Trophoblast cell (in vitro differentiated cells and primary cell): ENCODE results near the gene MEF2C.

Source experiments
- DNase-seq, 2 donors: peaks; one replicate each; pipeline ENCODE4 v3.0.0-alpha.2; 2016
- H2AFZ ChIP-seq: 2 replicates; pipeline ENCODE4 v1.6.1; 2013; ENCODE audit warnings: low read length, moderate library complexity, mild to moderate bottlenecking; ENCODE audit not compliant: insufficient read depth, poor library complexity
- H2AK5ac ChIP-seq: 2 replicates; pipeline ENCODE4 v1.6.1; 2013; ENCODE audit warnings: mild to moderate bottlenecking, low read length
- H2BK120ac ChIP-seq: 2 replicates; pipeline ENCODE4 v1.6.1; 2013; ENCODE audit warnings: low read length, mild to moderate bottlenecking, moderate library complexity; ENCODE audit not compliant: insufficient read depth, poor library complexity
- H2BK12ac ChIP-seq: 2 replicates; pipeline ENCODE4 v1.6.1; 2013; ENCODE audit warnings: mild to moderate bottlenecking, low read length, moderate library complexity
- H2BK5ac ChIP-seq: 2 replicates; pipeline ENCODE4 v1.6.1; 2013; ENCODE audit warnings: low read length, low read depth, moderate library complexity, mild to moderate bottlenecking; ENCODE audit not compliant: poor library complexity
- H3K14ac ChIP-seq: 2 replicates; pipeline ENCODE4 v1.6.1; 2013; ENCODE audit warnings: mild to moderate bottlenecking, low read length
- H3K18ac ChIP-seq: 2 replicates; pipeline ENCODE4 v1.6.1; 2013; ENCODE audit warnings: mild to moderate bottlenecking, low read length
- H3K23ac ChIP-seq: 2 replicates; pipeline ENCODE4 v1.6.1; 2013; ENCODE audit warnings: low read length
- H3K27ac ChIP-seq: 2 replicates; pipeline ENCODE4 v1.5.1; 2013; ENCODE audit warnings: low read depth, mild to moderate bottlenecking, inconsistent platforms, low read length, moderate library complexity
- H3K27me3 ChIP-seq: 2 replicates; pipeline ENCODE4 v1.6.1; 2013; ENCODE audit warnings: inconsistent platforms, mild to moderate bottlenecking, low read length, moderate library complexity; ENCODE audit not compliant: insufficient read depth
- H3K36me3 ChIP-seq, 2 experiments: 1 replicate in 1 of 2; 2 replicates in 1 of 2; pipeline ENCODE4 v1.6.1; 2013; ENCODE audit warnings: low read length in 2 of 2, mild to moderate bottlenecking in 2 of 2, moderate library complexity in 1 of 2; ENCODE audit not compliant: insufficient read depth in 2 of 2, control insufficient read depth in 1 of 2
- H3K4ac ChIP-seq: 2 replicates; pipeline ENCODE4 v1.6.1; 2013; ENCODE audit warnings: low read depth, mild to moderate bottlenecking, low read length, moderate library complexity
- H3K4me1 ChIP-seq, 2 experiments: 1 replicate in 1 of 2; 2 replicates in 1 of 2; pipeline ENCODE4 v1.6.1; 2013; ENCODE audit warnings: low read length in 2 of 2, mild to moderate bottlenecking in 2 of 2, moderate library complexity in 1 of 2; ENCODE audit not compliant: insufficient read depth in 2 of 2, control insufficient read depth in 1 of 2
- H3K4me2 ChIP-seq: 2 replicates; pipeline ENCODE4 v1.6.1; 2013; ENCODE audit warnings: inconsistent platforms, mild to moderate bottlenecking, low read length, moderate library complexity
- H3K4me3 ChIP-seq: 2 replicates; pipeline ENCODE4 v1.5.1; 2013; ENCODE audit warnings: mild to moderate bottlenecking, low read depth, low read length, inconsistent platforms
- H3K79me1 ChIP-seq: one replicate; pipeline ENCODE4 v1.6.1; 2013; ENCODE audit warnings: low read length
- H3K79me2 ChIP-seq: 2 replicates; pipeline ENCODE4 v1.6.1; 2013; ENCODE audit warnings: low read length, mild to moderate bottlenecking; ENCODE audit not compliant: control insufficient read depth, insufficient read depth, poor library complexity
- H3K9ac ChIP-seq: 2 replicates; pipeline ENCODE4 v1.6.1; 2013; ENCODE audit warnings: mild to moderate bottlenecking, low read length
- H3K9me3 ChIP-seq: 2 replicates; pipeline ENCODE4 v1.6.1; 2013; ENCODE audit warnings: low read depth, mild to moderate bottlenecking, control low read depth, inconsistent platforms, low read length; ENCODE audit not compliant: insufficient read depth
- H4K12ac ChIP-seq: 2 replicates; pipeline ENCODE4 v1.6.1; 2013; ENCODE audit warnings: low read depth, mild to moderate bottlenecking, low read length, moderate library complexity
- H4K8ac ChIP-seq: 2 replicates; pipeline ENCODE4 v1.6.1; 2013; ENCODE audit warnings: low read depth, mild to moderate bottlenecking, low read length, moderate library complexity
- H4K91ac ChIP-seq: one replicate; pipeline ENCODE4 v1.6.1; 2013; ENCODE audit warnings: low read depth, mild to moderate bottlenecking, low read length, moderate library complexity
- WGBS: extraction: QIAGEN DNeasy Blood & Tissue Kit; methylation state at CpG from one replicate; pipeline ENCODE4 v1.1.7; 2013; ENCODE audit warnings: missing lambda C conversion rate; ENCODE audit not compliant: insufficient read length, insufficient coverage; ENCODE audit errors: extremely low coverage; 5-methylcytosine and 5-hydroxymethylcytosine counted together

MEF2C gene

DNA sequence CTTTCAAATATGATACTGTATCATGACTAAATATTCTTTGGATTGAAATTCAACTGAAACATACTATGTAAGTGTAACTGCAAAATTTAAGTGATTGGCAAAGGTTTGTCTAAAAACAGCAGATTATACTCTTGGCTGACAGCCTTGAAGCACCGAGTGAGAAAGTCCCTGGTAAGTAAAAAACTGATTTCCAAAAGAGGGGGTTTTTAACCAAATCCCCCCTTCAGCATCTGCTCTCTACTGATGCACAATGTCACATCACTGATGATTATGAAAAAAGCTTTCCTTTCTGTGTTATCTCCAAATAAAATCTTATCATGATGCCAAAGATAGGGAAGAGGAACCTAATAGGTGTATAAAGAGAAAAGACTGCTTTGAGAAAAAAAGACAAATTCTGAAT lies 141.0 kb downstream of the MEF2C start:
- WGBS: no CpG with 5 or more reads among the region's 1 CpG

DNA sequence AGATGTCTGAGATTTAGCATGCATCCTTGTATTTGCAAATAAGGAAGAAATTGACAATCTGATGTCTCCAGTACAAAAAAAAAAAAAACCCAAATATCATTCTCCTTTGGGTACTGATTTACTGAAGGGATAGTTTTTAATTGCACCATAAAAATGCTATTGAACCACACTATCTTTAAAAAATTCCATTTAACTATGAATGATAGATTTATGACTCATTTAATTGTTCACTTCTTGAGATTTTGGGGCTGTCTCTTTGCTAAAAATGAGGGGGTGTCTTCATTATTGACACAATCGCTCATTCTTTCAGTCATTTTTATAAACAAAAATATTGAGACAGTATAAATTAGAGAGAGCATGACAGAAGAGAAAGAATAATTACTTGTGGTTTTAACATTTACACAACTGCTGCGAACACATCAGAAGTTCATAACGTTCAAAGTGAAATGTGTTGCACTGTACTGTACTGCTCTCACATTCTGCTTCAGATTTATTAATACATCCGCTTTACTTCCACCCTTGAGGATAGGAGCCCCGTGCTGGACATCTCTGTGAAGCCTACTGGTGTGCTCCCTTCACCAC lies 142.3 kb downstream of the MEF2C start:
- H3K4me3 ChIP-seq: no peak overlapping the region
- H2AFZ ChIP-seq: no peak overlapping the region
- H3K4ac ChIP-seq: no peak overlapping the region
- H3K4me2 ChIP-seq: no peak overlapping the region
- no peak overlapping the region for H2BK120ac ChIP-seq
- H3K9me3 ChIP-seq: no peaks in the 10 kb centered on the region
- no peaks in the 10 kb centered on the region for H3K36me3 ChIP-seq
- no peak overlapping the region for H4K12ac ChIP-seq
- H3K79me2 ChIP-seq: no peaks in the 10 kb centered on the region
- no peak overlapping the region for H3K9ac ChIP-seq
- no peak overlapping the region for H3K27ac ChIP-seq
- H3K18ac ChIP-seq: no peak overlapping the region
- H3K14ac ChIP-seq: no peak overlapping the region
- no peaks in the 10 kb centered on the region for H3K27me3 ChIP-seq
- H4K8ac ChIP-seq: no peak overlapping the region
- H2BK12ac ChIP-seq: no peak overlapping the region
- H4K91ac ChIP-seq: no peak overlapping the region
- no peak overlapping the region for H2AK5ac ChIP-seq
- peaks cover 2% of the 10 kb centered on the region for H3K79me1 ChIP-seq
- H3K23ac ChIP-seq: no peak overlapping the region
- H2BK5ac ChIP-seq: no peak overlapping the region
- WGBS: no CpG with 5 or more reads among the region's 5 CpGs
- H3K4me1 ChIP-seq: peaks cover 0 to 2% of the 10 kb centered on the region in 2 experiments
- no peak for DNase-seq

More for the DNA sequence above, 141.0 kb downstream of the MEF2C start:
- Histone ChIP-seq H2BK12ac (no peak overlapping the region), H3K79me2 (no peaks in the 10 kb centered on the region), H3K4me2 (no peak overlapping the region), H3K18ac (no peak overlapping the region), H3K9ac (no peak overlapping the region), H2BK120ac (no peak overlapping the region), H3K4me1 (peaks cover 0 to 2% of the 10 kb centered on the region in 2 experiments), H4K8ac (no peak overlapping the region), H3K79me1 (peaks cover 2% of the 10 kb centered on the region), H3K27me3 (no peaks in the 10 kb centered on the region), H2AK5ac (no peak overlapping the region), H3K14ac (no peak overlapping the region), H3K36me3 (no peaks in the 10 kb centered on the region), H3K4me3 (no peak overlapping the region), H3K4ac (no peak overlapping the region), H2BK5ac (no peak overlapping the region), H3K9me3 (no peaks in the 10 kb centered on the region), H2AFZ (no peak overlapping the region), H3K27ac (no peak overlapping the region), H3K23ac (no peak overlapping the region), H4K91ac (no peak overlapping the region), H4K12ac (no peak overlapping the region)
- DNase-seq: no peak

DNA sequence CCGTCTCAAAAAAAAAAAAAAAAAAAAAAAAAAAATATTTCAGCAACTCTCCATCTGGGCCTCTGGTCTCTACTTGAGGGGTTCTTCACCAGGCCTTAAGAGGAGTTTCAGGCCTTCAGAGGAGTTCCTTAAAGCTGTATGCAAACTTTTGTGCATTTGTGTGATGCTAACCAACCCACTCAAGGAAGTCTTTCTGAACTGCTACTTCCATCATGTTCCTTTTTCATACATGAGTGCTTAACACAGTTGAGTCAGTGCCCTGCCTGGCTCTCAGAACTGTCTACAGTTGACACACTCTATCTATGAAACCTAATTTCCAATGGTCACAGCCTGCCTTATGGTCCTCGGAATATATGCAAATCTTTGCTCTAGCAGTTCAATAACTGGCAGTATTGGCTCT lies 146.5 kb downstream of the MEF2C start:
- Histone ChIP-seq H3K4me3 (no peak overlapping the region), H3K4ac (no peak overlapping the region), H3K14ac (no peak overlapping the region), H4K8ac (no peak overlapping the region), H4K91ac (no peak overlapping the region), H2BK120ac (no peak overlapping the region), H3K27me3 (no peaks in the 10 kb centered on the region), H3K4me2 (no peak overlapping the region), H3K9ac (no peak overlapping the region), H3K9me3 (no peaks in the 10 kb centered on the region), H3K27ac (no peak overlapping the region), H3K36me3 (no peaks in the 10 kb centered on the region), H3K23ac (no peak overlapping the region), H2AFZ (no peak overlapping the region), H2BK5ac (no peak overlapping the region), H3K18ac (no peak overlapping the region), H3K4me1 (peaks cover 4 to 6% of the 10 kb centered on the region in 2 experiments), H4K12ac (no peak overlapping the region), H2BK12ac (no peak overlapping the region), H2AK5ac (no peak overlapping the region), H3K79me2 (no peaks in the 10 kb centered on the region), H3K79me1 (peaks cover 12% of the 10 kb centered on the region)
- no CpG with 5 or more reads among the region's 2 CpGs for WGBS
- DNase-seq: no peak

DNA sequence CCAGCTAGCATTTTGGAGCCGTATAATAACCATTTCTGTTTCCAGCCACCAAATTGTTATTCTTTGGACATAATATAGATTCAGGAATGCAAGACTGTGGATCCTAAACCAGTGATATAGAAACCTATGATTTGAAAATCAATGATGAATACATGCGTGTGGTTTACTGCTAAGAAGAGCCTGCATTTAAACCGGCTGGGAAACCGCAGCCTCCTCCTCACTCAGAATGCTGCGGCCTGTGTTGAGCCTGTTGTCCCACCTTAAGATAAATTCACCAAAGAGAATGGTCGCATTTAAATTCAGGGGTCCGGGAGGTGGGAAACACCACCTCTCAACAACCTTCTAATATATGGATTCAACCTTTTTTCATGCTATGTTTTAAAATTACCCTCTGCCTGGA lies 148.0 kb downstream of the MEF2C start:
- WGBS: no CpG with 5 or more reads among the region's 7 CpGs
- no peak overlapping the region for H3K4me2 ChIP-seq
- no peak overlapping the region for H3K27ac ChIP-seq

More for the DNA sequence above, 148.0 kb downstream of the MEF2C start:
- Histone ChIP-seq H2AFZ (no peak overlapping the region), H3K4ac (no peak overlapping the region), H3K14ac (no peak overlapping the region), H2BK12ac (no peak overlapping the region), H3K23ac (no peak overlapping the region), H2AK5ac (no peak overlapping the region), H3K4me3 (no peak overlapping the region), H3K4me1 (peaks cover 4 to 8% of the 10 kb centered on the region in 2 experiments), H3K79me2 (no peaks in the 10 kb centered on the region), H4K8ac (no peak overlapping the region), H2BK5ac (no peak overlapping the region), H3K18ac (no peak overlapping the region), H4K12ac (no peak overlapping the region), H3K9ac (no peak overlapping the region), H2BK120ac (peak overlapping the region; percentile 22), H3K27me3 (no peaks in the 10 kb centered on the region), H3K79me1 (peaks cover 15% of the 10 kb centered on the region), H4K91ac (no peak overlapping the region), H3K36me3 (no peaks in the 10 kb centered on the region), H3K9me3 (no peaks in the 10 kb centered on the region)
- no peak for DNase-seq
